ENCODE measurements around the gene DENND2A.
A peak's percentile ranks its signal among the peaks of the same experiment; 100 is the strongest.
"Not testable (repeated sequence)": the region's sequence is repeated elsewhere in the genome, so short reads cannot be mapped to it uniquely, and the experiment has no call there.

DENND2A gene

GRCh38 chr7:140673774-140674155, 33.2 kb upstream of the DENND2A start:
- no peak for DNase-seq

- DNase-seq = peak; percentile 74
Measured at GRCh38 chr7:140673063-140673773, 32.6 kb upstream of the DENND2A start.

- DNase-seq = peak; percentile 67
Measured at GRCh38 chr7:140672382-140673062, 31.9 kb upstream of the DENND2A start, which contains the start of gene ADCK2. Gene ADCK2 (plus strand): TSS chr7:140672945. CDS start chr7:140673331, 386 bp downstream.

DNA sequence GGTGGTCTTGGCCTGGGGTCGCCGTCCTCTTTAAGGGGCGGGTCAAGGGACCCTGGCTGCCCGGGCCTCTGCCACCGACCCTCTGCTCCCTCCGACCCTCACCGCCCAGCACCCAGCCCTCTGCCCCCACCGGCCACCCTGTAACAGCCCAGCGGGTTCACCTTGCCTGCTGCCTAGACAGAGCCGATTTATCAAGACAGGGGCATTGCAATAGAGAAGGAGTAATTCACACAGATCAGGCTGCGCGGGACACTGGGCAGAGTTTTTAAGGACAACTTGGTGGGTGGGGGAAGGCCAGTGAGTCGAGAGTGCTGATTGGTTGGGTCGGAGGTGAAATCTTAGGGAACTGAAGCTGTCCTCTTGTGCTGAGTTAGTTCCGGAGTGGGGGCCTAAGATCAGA, 31.4 kb upstream of the DENND2A start:
- no peak for DNase-seq

DNA sequence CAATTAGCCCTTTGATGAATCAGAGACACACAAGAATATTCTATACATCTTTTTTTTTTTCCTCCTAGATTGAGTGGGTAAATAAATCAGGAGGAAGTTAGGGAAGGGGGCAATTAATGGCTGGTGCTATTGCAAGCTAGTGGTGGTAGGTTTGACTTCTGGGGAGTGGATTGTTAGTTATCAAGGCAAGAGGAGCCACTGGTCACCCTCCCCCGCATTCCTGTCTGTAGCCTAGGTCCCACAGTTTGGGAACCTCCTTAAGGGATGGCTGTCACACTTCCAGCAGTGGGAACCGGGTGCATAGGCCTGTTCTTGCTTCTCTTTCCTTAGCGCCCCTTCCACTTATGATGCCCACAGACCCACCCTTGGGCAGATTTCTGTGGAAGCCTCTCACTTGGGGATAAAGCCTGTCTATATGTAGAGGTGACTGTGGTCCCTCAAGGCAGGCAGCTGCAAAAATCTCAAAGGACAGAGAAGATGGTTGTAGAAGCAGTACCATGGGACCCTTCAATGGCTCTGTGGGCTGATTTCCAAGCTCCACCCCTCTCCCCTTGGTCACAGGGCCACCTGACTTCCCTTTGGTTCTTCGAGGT, 29.8 kb upstream of the DENND2A start:
- no peak for DNase-seq

DNA sequence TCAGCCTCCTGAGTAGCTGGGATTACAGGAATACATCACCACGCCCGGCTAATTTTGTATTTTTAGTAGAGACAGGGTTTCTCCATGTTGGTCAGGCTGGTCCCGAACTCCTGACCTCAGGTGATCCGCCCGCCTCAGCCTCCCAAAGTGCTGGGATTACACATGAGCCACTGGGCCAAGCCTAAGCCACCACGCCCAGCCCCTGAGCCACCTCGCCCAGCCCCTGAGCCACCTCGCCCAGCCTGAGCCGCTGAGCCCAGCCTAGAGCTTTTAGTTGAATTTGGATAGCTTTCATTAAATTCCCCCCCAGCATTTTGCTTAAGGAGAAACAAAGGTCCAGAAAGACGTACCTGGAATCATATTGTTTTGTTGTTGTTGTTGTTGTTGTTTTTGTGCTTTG, 29.2 kb upstream of the DENND2A start:
- DNase-seq = not testable (repeated sequence)

GRCh38 chr7:140669352-140669751, 28.7 kb upstream of the DENND2A start:
- no peak for DNase-seq

DNA sequence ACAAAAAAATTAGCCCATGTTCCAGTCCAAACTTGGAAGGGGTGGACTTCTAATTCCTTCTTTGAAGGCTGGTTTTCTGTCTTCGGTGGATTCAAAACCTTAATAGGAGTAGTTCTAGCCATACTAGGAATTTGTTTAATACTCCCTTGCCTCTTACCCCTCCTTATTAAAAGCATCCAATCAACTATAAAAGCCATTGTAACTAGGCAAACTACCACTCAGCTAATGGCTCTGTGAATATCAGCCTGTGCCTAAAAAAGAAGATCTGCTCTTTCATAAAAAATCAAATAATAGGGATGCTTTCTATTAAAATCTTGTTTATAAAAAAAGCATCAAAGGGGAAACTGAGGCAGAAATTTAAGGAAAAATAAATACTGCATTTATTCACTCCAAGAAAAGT, 28.0 kb upstream of the DENND2A start:
- DNase-seq = no peak

GRCh38 chr7:140667476-140667875, 26.9 kb upstream of the DENND2A start:
- no peak for DNase-seq

DNA sequence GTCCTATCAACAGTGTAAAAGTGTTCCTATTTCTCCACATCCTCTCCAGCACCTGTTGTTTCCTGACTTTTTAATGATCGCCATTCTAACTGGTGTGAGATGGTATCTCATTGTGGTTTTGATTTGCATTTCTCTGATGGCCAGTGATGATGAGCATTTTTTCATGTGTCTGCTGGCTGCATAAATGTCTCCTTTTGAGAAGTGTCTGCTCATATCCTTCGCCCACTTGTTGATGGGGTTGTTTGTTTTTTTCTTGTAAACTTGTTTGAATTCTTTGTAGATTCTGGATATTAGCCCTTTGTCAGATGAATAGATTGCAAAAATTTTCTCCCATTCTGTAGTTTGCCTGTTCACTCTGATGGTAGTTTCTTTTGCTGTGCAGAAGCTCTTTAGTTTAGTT, 22.3 kb upstream of the DENND2A start:
- DNase-seq = not testable (repeated sequence)

GRCh38 chr7:140661124-140661523, 20.5 kb upstream of the DENND2A start:
- DNase-seq = no peak

DNA sequence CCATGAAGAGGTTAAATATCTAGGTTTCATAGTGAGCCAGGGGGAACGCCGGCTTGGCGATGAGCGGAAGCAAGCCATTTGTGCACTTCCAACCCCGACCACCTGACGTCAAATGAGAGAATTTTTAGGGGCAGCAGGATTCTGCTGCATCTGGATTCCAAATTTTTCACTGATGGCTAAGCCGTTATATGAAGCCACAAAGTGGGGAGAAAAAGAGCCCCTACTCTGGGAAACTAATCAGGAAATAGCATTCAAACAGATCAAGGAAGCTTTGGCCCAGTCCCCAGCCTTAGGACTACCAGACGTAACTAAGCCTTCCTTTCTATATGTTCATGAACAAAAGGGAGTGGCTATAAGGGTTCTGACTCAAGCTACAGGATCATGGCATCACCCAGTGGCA, 19.2 kb upstream of the DENND2A start:
- DNase-seq = no peak

- DNase-seq = no peak
Measured at GRCh38 chr7:140657891-140658290, 17.3 kb upstream of the DENND2A start.

GRCh38 chr7:140656548-140657515, 16.2 kb upstream of the DENND2A start:
- DNase-seq = peak; percentile 67

DNA sequence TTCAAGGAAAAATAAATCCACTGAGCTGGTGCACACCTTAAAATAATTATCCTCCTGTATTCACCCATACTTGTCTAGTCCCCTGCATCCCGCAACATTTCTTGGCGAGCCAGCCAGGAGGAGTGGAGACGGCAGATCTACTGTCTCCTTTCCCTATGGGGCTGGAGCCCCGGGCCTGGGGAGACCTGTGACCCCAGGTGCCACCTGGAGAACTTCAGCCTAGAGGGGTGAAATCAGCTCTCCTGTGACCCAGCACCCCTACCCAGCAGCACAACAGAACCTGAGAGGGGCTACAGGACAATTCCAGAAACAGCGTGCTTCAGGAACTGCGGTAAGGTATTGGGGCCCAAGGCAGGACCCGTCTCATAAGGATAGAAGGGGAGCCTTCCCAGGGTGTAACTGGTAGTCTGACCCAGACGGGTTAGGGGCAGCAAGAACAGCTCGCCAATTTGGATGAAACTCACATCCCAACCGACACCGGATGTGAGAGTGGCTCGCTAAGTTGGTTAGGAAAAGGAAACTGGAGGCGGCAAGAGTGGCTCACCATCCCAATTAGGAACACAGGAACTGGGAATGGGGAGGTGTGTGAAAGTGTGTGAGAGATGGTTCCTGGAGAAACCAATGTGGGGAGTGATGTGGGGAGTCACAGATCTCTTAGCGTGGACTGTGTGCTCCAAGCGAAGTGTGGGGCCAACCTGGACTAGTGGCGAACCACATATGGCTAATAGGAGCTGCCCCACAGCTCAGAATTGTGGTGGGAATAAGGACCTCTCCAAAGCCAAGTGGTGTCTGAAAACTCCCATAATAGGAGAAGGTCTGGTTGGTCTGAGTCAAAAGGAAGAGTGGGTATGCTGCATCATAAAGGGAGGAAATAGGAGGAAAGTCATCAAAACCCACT, 15.1 kb upstream of the DENND2A start:
- no peak for DNase-seq

DNA sequence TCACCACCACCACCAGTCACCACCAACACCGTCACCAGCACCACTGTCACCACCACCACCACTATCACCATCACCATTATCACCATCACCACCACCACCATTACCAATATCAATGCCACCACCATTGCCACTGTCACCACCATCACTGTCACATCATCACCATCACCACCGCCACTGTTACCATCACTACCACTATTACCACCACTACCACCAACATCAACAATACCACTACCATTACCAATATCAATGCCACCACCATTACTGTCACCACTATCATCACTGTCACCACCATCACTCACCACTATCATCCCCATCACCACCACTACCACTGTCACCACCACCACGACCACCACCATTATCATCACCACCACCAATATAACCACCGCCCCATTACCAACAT, 14.0 kb upstream of the DENND2A start:
- no peak for DNase-seq

GRCh38 chr7:140654109-140654387, 13.4 kb upstream of the DENND2A start:
- DNase-seq = no peak

GRCh38 chr7:140653319-140654108, 12.9 kb upstream of the DENND2A start:
- peak; percentile 82 for DNase-seq

DNA sequence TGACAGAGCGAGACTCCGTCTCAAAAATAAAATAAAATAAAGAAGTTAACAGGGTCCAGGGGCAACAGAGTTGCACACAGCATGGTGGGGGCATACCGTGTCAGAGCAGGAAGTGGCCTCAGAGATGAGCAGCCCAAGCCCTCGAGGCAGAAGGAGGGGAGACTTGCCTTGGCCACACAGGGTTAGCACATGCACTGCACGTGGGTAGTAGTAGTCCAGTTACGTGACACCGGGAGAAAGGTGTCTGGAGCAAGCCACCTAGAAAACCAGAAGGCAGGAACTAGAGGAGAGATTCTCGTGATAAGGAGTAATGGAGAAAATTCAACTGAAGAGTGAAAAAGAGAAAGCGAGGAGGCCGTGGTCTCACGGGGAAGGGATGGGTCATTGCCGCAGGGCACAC, 9.8 kb upstream of the DENND2A start:
- DNase-seq = no peak

- DNase-seq = no peak
Measured at GRCh38 chr7:140649556-140650205, 9.1 kb upstream of the DENND2A start.
